Activated CD4-positive, alpha-beta T cell treated with anti-CD3 and anti-CD28 coated beads for 48 hours (primary cell): ENCODE measurements around the gene CFAP161.

Experiments used
- DNase-seq: peaks from one replicate; pipeline ENCODE4 v3.0.0-alpha.2; 2020

The CFAP161 gene, protein sequence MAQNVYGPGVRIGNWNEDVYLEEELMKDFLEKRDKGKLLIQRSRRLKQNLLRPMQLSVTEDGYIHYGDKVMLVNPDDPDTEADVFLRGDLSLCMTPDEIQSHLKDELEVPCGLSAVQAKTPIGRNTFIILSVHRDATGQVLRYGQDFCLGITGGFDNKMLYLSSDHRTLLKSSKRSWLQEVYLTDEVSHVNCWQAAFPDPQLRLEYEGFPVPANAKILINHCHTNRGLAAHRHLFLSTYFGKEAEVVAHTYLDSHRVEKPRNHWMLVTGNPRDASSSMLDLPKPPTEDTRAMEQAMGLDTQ

GRCh38 chr15:81133782-81134461 lies at the start of gene CFAP161:
CFAP161 (plus strand) TSS chr15:81134270; CDS start chr15:81134330, 60 bp downstream.
- DNase-seq, result peak; percentile 69

DNA sequence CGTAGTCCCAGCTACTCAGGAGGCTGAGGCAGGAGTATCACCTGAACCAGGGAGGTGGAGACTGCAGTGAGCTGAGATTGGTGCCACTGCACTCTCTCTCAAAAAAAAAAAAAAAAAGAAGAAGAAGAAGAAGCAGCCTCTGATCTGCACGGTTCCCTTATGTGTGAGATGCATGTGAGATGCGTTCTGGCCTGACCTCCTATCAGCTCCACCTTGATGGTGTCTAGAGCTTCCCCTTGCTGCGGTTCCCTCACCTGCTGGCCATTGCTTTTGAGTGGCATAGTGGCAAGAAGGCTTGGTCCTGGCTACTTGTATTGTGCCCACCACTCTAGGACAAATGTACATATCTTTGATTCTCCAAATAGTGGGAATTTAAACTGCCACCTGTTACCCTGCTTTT lies 49.4 kb upstream of the CFAP161 start:
- no peak for DNase-seq

DNA sequence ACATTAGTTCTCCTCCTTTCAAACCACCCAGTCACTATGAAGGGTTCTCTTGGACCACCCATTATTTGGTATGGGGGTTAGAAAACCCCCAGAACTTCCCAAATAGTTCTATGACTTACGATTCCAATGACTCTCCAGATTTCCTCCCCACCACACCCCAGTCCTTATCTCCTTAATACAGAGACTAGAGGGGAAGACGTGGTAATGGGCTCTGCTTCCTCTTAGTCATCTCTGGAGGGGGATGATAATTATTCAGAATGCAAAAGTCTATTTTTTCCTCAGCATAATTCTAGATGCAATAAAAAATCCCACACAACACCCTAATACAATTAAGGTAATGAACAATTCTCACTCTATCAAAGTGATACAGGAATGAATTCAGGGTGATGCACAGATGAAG lies 48.9 kb upstream of the CFAP161 start:
- DNase-seq, result no peak

GRCh38 chr15:81085898-81086297 lies 48.2 kb upstream of the CFAP161 start:
- no peak for DNase-seq

DNA sequence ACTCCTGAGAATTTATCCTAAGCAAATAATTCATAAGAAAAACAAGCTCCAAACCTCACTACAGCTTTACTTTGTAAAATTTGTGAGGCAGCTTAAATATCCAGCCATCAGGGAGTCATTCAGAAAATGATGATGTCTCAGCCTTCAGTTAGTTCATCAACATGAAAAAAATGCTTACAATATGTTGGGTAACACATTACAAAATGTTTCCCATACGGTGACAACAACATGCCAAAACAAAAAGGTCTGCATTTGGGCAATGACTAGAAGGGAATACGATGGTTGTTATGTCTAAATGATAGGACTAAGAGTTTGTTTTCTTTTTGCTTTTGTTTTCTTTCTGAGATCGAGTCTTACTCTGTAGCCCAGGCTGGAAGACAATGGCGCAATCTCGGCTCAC lies 47.0 kb upstream of the CFAP161 start:
- DNase-seq, result no peak

GRCh38 chr15:81087694-81088093 lies 46.4 kb upstream of the CFAP161 start:
- no peak for DNase-seq

- no peak for DNase-seq
Observed at GRCh38 chr15:81088470-81089013, 45.5 kb upstream of the CFAP161 start.

GRCh38 chr15:81091889-81092558 lies 42.0 kb upstream of the CFAP161 start:
- DNase-seq, result no peak

DNA sequence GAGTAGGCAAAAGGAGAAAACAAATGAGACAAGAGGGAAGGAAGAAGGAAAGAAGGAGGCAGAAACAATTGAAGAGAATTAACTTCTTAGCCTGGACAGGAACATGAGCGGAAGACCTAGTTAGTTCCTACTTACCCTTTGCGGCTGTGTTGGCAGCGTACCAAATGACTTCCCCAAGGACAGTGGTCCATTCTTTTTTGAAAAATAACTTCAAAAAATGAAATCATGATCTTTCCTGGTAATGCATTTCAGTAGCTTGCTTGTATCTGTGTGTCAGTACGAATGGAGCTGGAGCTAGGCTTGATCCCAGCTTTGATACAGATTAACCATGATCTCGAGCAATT lies 41.5 kb upstream of the CFAP161 start:
- no peak for DNase-seq

- DNase-seq, result no peak
Observed at GRCh38 chr15:81093961-81094360, 40.1 kb upstream of the CFAP161 start.

GRCh38 chr15:81095690-81096365 lies 38.2 kb upstream of the CFAP161 start:
- DNase-seq, result no peak

- no peak for DNase-seq
Observed at GRCh38 chr15:81096398-81096797, 37.7 kb upstream of the CFAP161 start.

- no peak for DNase-seq
Observed at GRCh38 chr15:81097116-81097889, 36.8 kb upstream of the CFAP161 start.

DNA sequence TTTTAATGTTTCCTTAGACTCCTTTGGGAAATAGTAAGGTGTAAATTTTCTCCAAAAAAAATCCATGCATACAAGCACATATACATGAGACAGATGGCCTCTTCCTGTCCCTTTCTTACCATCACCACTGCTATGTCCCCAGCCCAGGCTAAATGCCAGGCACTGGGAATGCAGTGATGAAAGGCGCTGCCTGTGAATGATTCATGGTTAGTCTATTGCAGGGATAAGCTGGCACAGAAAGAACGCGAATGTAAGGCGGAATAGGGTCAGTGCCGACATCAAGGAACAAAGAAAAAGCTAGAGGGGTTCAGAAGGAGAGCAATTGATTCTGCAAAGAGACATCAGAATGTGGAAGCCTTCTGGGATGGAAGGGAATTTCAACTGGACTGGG lies 36.2 kb upstream of the CFAP161 start:
- no peak for DNase-seq

DNA sequence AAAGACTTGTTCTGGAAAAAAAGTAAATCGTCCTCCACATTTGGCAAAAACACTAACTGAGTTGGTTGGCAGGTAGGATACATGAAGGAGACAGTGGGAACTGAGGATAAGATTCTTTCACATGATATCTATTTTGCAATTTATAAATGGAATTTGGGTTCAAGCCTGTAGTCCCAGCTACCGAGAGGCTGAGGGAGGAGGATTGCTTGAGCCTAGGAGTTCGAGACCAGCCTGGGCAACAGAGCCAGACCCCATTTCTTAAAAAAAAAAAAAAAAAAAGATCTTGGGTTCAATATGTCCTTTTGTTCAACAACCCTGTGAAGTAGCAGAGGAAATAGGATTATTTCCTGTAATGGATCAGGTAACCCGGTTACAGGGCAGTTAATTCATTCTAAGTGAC lies 35.7 kb upstream of the CFAP161 start:
- DNase-seq, result no peak

GRCh38 chr15:81098861-81099651 lies 35.0 kb upstream of the CFAP161 start:
- no peak for DNase-seq

DNA sequence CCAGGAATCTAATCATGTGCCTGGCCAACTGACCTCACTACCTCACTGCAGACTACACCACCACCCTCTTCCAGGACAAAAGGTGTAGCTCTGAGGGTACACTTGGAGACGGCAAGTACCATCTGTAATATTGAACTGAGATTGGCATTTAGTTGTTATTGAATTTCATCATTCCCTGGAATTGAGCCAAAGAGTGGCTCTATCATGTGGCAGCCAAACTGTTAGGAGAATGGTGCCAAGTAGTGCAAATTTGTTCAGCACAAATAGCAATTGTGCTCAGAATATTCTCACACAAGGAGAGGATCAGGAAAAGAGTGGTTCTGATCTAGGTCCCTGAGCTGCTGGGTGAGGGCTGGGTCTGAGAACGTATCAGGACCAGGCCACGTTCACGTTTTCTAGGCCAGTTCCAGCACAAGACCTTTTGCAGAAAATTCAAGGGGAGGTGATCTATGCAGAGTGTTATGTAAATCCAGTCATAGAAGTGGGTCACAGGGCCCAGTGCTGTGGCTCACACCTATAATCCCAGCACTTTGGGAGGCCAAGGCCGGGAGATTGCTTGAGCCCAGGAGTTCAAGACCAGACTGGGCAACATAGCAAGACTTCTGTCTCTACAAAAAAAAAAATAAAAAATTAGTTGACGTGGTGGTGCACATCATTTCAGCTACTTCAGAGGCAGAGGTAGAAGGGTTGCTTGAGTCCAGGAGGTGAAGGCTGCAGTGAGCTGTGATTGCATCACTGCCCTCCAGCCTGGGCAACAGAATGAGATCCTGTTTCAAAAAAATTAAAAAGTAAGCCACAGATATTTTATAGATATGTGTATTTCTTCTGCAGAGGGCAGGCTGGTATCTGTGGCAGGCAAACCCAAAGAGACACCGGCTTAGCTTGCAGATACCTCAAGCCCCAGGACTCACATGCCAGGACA lies 31.9 kb upstream of the CFAP161 start:
- DNase-seq, result no peak

GRCh38 chr15:81103857-81104256 lies 30.2 kb upstream of the CFAP161 start:
- DNase-seq, result no peak

- DNase-seq, result no peak
Observed at GRCh38 chr15:81105545-81105944, 28.5 kb upstream of the CFAP161 start.

DNA sequence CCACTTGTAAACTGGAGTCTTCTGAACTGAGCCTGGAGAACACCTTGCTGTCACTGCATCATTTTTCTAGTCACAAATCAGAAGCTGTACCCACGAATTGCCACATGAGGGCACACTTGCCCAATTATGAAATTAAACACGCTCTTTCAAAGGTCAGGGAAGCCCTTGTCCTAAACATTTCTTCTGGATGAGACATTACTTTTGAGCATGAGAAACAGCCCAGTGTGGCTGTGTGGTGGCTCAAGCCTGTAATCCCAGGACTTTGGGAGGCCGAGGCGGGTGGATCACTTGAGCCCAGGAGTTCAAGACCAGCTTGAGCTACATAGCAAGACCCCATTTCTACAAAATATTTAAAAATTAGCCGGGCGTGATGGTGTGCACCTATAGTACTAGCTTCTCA lies 27.5 kb upstream of the CFAP161 start:
- peak; percentile 55 for DNase-seq

- no peak for DNase-seq
Observed at GRCh38 chr15:81107889-81108288, 26.2 kb upstream of the CFAP161 start.
